SK-N-SH treated with all-trans-retinoic acid at 6 μM for 48 hours (cell line): ENCODE measurements around the gene TRMT11.

ENCODE experiments used
- ARNTL ChIP-seq: fragments of 450-650 bp; formaldehyde crosslinking; IDR thresholded peaks from 2 replicates; pipeline ENCODE4 v1.5.0; 2020; ENCODE audit warnings: low read depth, mild to moderate bottlenecking, moderate library complexity, borderline replicate concordance
- ESRRG ChIP-seq: fragments of 250-450 bp; sonication (Bioruptor Pico); IDR thresholded peaks from 2 replicates; pipeline ENCODE4 v1.6.1; 2021; ENCODE audit warnings: mild to moderate bottlenecking
- ISL1 ChIP-seq: fragments of 250-450 bp; sonication (Bioruptor Pico); IDR thresholded peaks from 2 replicates; pipeline ENCODE4 v2.1.2; 2022; ENCODE audit warnings: mild to moderate bottlenecking, moderate library complexity
- PATZ1 ChIP-seq: fragments of 250-450 bp; sonication (Bioruptor Pico); IDR thresholded peaks from 2 replicates; pipeline ENCODE4 v1.8.0; 2020; ENCODE audit warnings: mild to moderate bottlenecking, moderate library complexity, borderline replicate concordance
- POU6F1 ChIP-seq: fragments of 250-450 bp; sonication (Bioruptor Pico); IDR thresholded peaks from 2 replicates; pipeline ENCODE4 v1.8.0; 2021; ENCODE audit warnings: low read depth, mild to moderate bottlenecking, moderate library complexity, borderline replicate concordance
- RARB ChIP-seq: fragments of 250-450 bp; sonication (Bioruptor Pico); IDR thresholded peaks from 2 replicates; pipeline ENCODE4 v1.8.0; 2021; ENCODE audit warnings: mild to moderate bottlenecking, moderate library complexity
- ZC3H10 ChIP-seq: fragments of 250-450 bp; sonication (Bioruptor Pico); IDR thresholded peaks from 2 replicates; pipeline ENCODE4 v1.5.1; 2021; ENCODE audit warnings: mild to moderate bottlenecking, moderate library complexity
- ZFP3 ChIP-seq: fragments of 250-450 bp; sonication (Bioruptor Pico); IDR thresholded peaks from 2 replicates; pipeline ENCODE4 v1.5.0; 2020; ENCODE audit warnings: mild to moderate bottlenecking, moderate library complexity
- ZNF8 ChIP-seq: fragments of 450-650 bp; formaldehyde crosslinking; IDR thresholded peaks from 2 replicates; pipeline ENCODE4 v1.5.0; 2020; ENCODE audit warnings: mild to moderate bottlenecking, moderate library complexity

DNA sequence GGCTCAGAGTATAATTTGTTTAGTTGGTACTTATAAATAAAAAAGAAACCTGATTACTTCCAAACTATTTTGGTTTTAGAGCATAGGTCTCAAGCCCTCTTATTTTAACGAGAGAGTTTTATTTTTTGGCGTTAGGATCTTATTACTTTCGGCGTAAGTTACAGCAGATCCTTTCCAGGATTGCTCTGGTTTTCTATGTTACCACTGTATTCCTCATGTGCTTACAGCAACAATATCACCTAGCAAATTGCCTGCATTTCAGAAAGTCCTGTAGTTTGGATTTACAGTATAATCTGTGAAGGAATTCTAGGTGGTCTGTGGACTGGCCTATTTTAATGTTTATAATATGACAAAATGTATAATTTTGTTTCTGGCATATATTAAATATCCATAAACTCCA, 54.1 kb downstream of the TRMT11 start:
- TF ChIP-seq ARNTL (CRISPR knock-in tag) (no peak), RARB (CRISPR knock-in tag) (no peak), ISL1 (CRISPR knock-in tag) (no peak), ZC3H10 (CRISPR knock-in tag) (no peak), ESRRG (CRISPR knock-in tag) (no peak), ZNF8 (CRISPR knock-in tag) (no peak), PATZ1 (no peak), ZFP3 (CRISPR knock-in tag) (no peak), POU6F1 (CRISPR knock-in tag) (no peak)
